ENCODE measurements around the gene PCDH1.
"Not testable (repeated sequence)": the region's sequence is repeated elsewhere in the genome, so short reads cannot be mapped to it uniquely, and the experiment has no call there.

PCDH1 gene

DNA sequence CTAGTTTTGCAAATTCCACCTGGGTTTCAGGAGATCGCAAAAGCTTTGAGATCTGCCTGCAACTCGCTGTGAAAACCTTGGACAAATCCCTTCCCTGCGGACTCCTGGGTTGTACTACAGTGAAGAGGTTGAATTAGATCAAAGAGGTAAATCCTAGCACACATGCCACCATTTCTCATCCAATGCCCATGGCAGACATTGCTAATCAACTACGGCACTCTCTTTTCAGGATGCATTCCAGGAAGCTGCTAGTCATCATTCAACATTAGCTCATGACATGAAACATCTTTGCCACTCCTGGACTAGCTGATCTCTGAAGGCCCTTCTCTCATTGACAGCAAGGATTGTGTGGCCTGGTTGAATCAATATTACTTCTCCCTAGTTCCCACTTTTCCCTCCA, 46.1 kb downstream of the PCDH1 start:
- no peak for DNase-seq (ENCODE audit: low read depth)

DNA sequence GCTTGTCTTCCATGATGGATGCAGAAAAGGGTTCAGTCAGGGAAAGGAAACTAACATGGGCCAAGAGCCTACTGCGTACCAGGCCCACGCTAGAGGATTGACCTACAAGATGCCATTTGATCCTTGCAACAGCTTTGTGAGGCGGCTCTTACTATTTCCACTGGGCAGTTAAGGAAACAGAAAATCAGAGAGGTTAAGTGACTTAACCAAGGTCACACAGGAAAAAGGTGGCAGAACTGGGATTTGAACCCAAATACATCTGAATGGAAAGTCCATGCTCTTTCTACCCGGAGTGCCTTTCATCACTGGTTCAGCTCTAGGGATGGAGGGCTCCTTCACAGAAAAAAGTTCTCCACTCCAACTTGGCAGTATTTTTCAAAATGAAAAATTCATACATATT, 50.0 kb downstream of the PCDH1 start:
- DNase-seq (ENCODE audit: low read depth) = no peak

DNA sequence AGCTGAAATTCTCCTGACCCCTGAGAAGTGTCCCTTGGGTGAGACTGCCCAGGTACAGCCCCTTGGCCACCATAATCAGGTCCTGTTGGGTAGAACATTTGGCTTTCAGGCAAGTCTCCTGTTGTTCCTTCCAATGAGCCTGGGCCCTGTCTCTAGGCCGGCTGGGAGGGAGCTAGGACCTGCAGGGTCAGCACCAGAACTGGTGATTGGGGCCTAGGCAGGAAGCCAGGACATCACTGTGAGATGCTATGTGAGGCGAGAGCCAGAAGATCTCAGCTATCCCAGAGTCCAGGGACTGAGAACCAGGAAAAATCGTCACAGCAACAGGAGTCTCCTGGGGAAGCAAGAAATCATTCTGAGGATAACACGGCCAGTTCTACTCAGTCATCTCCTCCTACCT, 51.5 kb downstream of the PCDH1 start:
- no peak for DNase-seq (ENCODE audit: low read depth)

DNA sequence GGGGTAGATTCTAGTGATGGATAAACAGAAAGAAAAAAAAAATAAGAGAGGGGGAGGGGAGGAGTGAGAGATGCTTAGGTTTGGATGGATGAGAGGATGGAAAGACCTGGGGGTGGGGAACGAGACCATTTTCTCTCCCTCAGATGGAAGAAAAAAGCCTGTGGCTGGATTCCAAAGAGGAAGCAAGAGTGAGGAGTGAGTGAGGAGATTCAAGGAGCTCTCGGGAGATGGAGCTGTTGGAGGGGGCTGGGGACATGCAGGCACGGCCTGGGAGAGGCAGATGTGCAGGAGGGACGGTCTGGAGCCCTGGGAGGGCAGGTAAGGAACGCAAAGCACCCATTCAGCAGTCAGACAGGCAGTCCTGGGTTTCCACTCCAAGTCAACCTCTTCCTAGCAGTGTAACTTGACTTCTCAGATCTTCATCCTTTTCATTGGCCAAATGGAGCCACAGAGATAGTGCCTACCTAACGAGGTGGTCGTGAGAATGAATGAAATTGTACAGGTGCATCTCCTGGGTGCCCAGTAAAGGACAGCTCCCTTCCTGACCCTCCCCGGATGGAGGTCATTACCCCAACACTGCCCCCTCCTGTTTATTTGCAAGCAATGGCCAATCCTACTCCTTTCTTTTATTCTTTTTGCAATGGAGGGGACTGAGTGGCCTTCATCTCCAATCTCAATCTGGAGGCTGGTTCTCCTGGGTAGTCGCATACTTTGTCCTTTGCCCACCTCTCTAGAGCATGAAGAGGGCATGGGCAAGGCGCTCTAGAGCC, 52.2 kb downstream of the PCDH1 start:
- no peak for DNase-seq (ENCODE audit: low read depth)

DNA sequence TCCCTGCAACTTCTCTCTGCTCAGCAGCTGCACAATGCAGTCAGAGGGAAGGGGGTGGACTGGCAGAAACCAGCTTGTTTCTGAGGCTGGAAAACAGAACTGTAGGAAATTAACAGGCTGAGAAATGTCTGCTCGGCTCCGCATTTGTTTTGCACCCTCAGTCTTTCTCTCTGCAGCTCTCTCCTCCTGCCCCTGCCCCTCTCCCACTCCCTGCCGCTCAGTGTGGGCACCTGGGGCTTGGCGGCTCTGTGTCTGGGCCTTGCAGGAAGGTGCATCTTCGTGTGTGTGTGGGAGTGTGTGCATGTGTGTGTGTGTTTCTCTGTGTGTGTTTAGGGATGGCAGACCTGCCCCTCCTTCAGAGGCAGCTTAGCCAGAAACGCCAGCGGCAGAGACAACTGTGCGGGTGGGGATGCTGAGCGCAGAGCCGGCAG, 53.0 kb downstream of the PCDH1 start:
- no peak for DNase-seq (ENCODE audit: low read depth)

DNA sequence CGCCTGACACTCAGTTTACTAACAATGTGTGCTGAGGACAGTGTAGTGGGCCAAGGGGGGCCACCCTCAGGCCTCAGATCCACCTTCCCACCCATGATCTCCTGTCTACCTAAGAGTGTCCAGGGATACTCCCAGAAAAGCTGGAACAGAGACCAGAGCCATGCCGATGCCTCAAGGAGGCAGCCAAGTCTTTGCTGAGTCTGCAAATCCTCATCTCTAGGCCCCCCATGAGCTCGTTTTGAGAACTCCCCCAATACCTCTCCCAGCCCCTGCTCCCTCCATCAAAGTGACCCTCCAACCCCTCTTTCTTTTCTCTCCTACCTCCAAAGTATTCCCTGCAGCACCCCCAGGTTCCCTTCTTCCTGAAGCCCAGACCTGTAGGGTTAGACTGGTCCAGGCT, 53.5 kb downstream of the PCDH1 start:
- DNase-seq (ENCODE audit: low read depth) = no peak

DNA sequence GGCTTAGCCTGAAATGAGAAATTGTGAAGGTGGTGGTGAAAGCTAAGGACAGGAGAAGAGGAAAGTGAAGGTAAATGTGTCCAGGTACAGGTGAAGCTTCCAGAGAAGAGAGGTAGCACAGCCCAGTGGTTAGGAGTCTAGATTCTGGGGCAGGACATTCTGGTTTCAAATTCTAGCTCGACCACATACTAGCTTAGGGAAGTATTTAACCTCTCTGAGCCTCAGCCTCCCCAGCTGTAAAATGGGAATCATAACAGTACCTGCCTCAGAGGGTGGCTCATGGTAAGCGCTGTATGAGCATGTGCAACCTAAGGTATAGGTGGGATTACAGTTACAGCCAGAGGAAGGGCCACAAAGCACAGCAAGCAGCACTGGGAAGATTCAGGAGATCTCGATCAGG, 55.2 kb downstream of the PCDH1 start:
- DNase-seq (ENCODE audit: low read depth) = no peak

DNA sequence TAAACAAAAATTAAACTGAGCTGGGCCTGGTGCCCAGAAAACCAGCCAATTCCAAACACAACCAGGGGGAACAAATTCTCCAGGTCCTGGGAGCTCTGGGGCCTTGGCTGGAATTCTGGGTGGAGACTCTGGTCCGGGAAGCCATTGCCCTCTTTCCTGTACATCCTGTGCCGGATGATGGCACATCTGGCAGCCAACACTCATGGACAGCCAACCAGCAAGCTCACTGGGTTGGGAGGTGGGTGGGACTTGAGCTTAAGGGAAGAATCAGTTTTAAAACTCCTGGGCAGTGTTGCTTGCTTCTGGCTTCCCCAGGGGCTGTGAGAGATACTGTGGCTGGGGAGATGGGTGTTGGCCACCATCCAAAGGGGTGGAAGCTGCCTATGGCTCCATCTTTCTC, 56.1 kb downstream of the PCDH1 start:
- DNase-seq (ENCODE audit: low read depth) = peak; percentile 23

DNA sequence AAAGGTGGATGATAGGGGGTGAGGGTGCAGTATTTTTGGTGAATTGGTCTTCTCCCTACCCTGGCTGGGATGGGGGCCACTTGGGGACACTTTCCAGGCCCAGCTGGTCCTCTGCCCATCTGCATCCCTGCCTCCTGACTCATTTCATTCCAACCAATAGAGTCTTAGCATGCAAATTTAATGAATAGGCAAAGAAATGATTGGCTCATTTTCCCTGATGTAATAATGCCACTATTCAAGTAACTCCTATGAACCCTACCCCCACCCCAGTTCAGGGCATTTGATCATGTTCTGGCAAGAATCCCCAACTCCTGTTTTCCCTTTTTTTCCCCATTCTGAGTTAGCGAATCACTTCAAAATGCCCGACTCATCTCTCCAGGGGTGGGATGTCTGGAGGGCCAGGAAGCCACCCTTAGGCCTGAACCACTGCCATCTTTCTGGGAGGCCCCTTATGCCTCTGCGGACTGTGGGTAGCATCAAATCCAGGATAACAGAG, 56.7 kb downstream of the PCDH1 start:
- peak; percentile 61 for DNase-seq (ENCODE audit: low read depth)

DNA sequence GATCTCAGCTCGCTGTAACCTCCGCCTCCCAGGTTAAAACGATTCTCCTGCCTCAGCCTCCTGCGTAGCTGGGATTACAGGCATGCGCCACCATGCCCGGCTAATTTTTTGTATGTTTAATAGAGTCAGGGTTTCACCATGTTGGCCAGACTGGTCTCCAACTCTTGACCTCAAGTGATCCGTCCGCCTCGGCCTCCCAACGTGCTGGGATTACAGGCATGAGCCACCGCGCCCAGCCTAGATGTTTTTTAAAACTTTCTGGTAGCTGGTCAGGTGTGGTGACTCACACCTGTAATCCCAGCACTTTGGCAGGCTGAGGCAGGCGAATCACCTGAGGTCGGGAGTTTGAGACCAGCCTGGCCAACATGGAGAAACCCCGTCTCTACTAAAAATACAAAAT, 57.5 kb downstream of the PCDH1 start:
- not testable (repeated sequence) for DNase-seq (ENCODE audit: low read depth)

DNA sequence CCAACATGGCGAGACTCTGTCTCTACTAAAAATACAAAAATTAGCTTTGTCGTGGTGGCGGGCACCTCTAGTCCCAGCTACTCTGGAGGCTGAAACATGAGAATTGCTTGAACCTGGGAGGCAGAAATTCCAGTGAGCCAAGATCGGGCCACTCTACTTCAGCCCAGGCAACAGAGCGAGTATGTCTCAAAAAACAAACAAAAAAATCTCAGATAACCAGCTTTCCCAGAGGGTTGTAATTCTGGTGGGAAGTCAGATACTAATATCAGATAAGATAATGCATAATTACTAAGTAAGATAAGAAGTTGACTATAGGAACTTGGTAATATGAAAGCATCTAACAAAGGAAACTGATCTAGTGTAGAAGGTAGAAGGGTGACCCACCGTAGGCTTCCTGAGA, 60.6 kb downstream of the PCDH1 start:
- DNase-seq (ENCODE audit: low read depth) = no peak

DNA sequence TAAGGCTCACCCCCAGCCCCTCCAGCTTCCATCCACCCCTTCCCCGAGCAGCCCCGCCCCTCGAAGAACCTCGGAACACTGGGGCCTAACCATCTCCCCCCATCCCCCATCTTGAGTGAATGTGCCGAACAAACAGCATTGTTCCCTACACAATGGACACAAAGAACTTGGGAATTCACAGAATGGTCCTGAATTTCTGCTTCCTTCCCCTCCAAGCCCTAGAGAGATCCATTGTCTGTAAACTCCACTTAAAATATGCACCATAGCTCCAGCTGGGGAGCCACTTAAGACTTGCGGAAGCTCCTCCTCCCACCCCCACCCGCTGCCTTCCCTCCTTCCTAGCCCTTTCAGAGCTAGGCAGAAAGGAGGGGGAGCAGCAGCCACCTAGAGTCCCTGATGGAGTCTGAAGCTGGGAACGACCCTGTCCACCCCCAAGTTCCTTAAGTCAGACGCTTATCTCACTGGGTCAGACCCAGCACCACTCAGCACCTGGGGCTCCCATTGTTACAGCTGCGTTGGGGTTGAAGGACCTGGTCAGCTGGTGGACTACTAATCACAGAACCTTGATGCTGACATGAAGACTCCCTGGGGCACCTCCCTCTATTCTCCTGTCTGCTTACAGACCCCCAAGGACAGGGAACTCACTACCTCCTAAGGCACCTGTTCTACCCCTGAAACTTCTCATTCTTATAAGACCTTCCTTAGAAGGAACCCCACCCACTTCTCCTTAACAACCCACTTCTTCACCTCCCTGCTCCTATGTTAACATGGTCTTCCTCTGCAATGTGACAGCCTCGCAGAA, 61.4 kb downstream of the PCDH1 start:
- no peak for DNase-seq (ENCODE audit: low read depth)

DNA sequence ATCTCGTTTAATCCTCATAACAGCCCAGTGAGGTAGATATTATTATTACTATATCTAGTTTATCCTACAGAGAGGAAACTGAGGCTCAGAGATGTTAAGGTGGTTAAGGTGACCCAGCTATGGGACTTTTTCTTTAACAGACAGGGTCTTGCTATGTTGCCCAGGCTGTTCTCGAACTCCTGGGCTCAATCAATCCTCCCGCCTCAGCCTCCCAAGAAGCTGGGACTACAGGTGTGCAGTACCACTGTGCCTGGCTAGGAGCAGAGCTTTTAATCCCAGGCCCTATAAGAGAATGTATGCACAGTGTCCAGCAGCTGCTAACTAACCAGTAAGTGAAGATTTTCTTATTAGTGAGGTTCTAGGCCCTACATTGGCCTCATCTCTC, 62.4 kb downstream of the PCDH1 start:
- DNase-seq (ENCODE audit: low read depth) = no peak

DNA sequence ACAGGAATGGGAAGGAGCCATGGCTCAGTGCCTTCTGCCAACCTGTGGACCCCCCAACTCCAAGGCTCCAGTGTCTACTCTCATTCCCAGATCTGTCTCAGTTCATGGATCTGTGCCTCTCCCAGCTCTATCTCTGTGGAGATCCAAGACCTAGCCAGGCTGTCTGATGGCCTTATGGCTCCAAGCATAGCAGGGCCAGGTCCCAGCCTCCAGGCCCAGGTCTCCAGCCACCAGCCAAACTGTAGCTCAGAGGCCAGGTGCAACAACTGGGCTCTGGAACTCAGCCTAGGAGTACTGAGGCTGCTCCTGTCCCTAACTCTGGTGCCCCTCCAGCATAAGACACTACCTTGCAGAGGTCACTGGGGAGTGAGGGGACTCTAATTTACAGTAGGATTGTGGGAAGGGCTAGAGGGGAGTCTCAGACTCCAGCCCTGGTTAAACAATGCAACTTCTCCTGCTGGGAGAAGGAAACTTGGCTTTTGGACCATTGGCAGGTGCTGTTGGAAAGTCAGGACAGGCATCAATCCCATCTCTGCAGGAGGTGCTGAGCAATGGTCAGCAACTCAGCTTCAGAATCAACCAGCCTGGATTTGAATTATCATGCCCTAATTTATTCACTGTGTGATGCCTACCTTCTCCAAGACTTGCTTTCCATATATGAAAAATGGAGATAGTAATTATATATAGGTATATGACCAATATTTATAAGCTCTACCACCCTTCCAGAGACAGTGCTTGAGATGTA, 63.0 kb downstream of the PCDH1 start:
- DNase-seq (ENCODE audit: low read depth) = no peak

DNA sequence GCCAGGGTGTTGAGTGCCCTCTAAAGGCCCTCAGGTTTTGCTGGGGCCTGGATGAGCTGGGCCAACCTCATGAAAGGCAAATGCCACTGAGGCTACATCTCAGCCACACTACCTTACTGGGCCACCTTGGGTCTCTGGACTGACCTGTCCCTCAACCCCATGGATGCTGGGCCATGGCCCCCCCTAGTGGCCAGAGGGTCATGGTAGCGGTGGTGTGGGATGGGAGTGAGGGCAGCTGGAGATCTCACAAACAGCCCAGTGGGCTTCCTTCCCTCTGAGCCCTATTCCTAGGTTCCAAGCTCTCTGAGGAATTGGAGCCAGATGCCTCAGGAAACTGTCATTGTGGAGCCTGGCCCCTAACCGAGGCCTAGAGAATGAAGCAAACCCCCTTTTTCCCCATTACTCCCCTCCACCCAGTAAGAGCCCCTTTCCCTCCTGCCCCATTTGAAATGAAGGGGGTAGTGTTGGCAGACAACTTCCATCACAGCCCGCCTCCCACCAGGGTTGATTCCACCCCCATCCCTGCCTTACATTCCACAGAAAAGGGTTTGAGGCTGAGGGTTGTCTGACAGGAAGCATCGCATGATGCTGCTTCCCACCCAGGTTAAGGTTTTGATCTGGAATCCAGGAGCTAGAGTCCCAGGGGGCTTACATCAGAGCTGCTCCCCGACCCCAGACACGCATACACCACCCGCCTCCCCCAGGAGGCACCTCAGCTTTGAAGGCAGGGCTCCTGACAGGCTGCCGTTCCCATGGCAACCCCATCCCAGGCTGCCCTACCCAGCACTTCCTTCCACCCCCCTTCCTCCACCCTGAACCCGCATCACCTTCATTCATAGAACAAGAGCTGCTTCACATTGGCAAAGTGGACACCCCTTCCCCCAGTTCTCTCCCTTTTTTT, 63.9 kb downstream of the PCDH1 start:
- DNase-seq (ENCODE audit: low read depth) = no peak

DNA sequence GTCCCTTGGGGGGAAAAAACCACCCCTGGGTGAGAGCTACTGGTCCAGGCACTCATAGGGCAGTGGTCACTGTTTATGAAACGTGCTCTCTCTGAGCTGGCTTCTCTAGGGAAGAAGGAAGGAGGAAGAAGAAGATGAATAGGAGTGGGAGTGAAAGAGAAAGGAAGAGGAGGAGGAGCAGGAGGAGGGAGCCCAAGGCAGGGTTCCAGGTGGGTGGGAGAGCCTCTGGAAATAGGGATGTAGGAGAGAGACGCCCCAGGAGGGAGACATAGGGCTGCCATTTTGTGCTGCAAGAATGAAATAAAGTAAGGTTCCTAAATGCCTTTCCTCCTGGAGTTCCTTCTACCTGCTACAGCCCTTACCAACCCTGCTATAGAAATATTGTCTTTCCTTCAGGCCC, 65.7 kb downstream of the PCDH1 start:
- no peak for DNase-seq (ENCODE audit: low read depth)

DNA sequence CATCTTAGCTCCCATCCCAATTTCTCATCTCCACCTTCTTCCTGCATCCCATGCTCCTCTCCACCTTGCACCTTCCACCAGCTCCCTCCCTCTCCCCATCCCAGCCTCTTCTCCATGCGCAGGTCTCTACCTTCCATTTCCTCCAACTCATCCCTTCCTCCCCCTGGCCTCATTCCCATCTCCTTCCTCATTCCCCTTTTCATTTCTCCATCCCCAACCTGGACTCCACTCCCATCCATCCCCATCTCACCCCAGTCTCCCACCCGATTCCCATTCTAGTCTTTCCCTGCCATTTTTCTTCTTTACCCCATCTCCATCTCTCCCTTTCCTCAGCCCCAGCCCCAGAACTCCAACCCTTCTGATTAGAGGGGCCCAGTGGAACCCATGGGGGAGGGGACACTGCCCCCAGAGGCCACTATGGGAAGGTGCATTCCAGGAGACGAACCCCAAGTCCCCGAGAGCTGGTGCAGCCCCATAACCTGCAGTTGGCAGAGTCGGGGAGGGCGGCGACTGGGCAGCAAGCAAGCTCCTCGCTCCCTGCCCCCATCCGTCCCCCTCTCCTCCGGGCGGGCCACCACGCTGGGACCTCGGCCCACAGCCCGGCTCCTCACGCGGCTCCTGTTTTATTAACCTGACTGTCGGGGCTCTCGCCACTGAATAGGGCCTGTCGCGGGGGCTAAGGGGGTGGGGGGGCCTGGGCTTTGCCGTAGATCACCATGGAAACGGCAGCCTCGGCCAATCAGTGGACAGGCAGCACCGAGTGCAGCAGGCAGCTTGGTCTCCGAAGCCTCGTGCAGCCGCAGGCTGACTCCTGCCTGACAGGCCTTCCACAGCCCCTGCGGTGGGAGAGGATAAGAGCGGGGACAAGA, 66.7 kb downstream of the PCDH1 start:
- no peak for DNase-seq (ENCODE audit: low read depth)

DNA sequence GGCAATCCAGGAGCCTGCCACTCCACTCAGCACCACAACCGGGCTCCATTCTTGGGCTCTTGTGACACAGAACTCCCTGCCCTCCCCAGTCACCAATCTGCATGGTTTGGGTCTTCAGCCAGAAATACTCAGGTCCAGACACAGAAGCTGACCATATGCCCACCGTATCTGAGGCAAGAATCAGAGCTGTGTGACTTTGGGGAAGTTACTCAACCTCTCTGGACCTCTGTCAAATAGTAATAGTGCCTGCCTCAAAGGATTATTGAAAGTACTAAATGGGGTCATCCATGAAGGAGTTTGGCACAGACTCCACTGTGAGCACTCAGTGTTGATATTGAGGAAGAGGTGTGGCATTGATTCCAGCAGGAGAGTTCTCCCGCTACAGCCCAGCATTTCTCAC, 67.5 kb downstream of the PCDH1 start:
- DNase-seq (ENCODE audit: low read depth) = no peak

DNA sequence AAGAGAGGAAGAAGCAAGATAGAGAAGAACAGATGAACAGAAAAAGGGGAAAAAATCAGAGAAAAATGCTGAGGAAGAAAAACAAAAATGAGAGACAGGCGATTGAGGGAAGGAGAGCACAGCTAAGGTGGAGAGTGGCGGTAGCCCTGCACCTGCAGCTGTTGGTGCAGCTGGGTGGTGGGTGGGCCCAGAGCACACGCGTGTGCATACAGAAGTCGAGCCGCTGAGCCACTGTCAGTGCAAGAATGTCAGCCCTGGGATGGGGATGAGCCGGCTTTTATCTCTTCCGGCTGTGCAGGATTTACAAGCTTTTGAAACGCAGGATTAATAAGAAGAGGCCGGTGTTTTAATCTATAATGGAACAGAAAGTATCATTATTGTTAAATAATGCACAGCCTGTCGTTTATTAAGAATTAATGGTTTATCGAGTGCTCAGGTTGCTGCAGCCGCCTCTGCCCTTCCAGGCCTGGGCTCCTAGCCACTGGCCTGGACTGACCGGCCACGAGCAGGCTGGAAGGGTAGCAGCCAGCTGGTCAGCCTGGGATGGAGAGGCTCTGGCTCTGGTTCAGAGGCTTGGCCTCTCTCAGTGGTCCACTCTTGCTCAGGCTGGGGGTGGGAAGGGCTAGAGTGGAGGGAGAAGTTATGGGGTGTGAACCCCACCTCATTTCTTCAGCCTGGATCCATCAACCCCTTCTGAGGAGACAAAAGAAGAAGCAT, 68.7 kb downstream of the PCDH1 start:
- DNase-seq (ENCODE audit: low read depth) = no peak

DNA sequence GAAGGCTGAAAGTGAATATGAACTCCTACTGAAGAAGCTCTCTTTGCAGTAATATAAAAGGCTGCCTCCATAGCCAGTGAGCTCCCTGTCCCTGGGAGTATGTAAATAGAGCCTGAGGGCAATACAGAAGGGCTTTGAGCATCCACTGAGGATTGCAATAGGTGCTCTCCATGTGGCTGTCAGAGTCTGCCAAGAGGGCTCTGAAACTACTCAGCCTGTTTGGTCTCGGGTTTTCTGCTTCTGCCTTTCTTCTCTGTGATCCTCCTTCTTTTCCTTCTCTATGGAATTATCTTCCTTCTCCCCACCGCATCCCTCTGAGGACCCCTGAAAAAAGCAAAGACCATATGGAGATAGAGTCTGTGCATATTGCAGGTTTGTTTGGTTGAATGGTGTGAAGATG, 69.4 kb downstream of the PCDH1 start:
- DNase-seq (ENCODE audit: low read depth) = no peak
